A549 (cell line): Measurements from ENCODE around the gene DLG2. TPM values are rescaled to one million over a fixed set of nuclear protein-coding genes. Genes with fewer than 3 reads are reported as not detected.

ENCODE experiments used
- ATAC-seq, 2 experiments: fragments of 200-7000 bp in 1 of 2; fragments of >200 bp in 1 of 2; cut with Nextera tagmentation in 1 of 2; cut with Tn5 transposase in 1 of 2; 3 replicates each; pipeline versions ENCODE4 v1.8.0 to v1.9.1; 2018 to 2020; ENCODE audit warnings: mild to moderate bottlenecking in 1 of 2, moderate library complexity in 1 of 2
- CTCF ChIA-PET: fragments of 300-600 bp; sonication (Branson Sonifier 250); formaldehyde crosslinking; extraction: SDS; loops from one replicate; lab custom pipeline; 2021; ENCODE audit warnings: antibody characterized with exemption, inconsistent platforms; lab: Yijun Ruan, JAX
- POLR2A ChIA-PET: fragments of 350-600 bp; formaldehyde crosslinking; extraction: SDS; loops from one replicate; lab custom pipeline; 2021; ENCODE audit warnings: antibody characterized with exemption, inconsistent platforms; lab: Yijun Ruan, JAX
- DNase-seq, 2 experiments: peaks; one replicate each; pipeline versions ENCODE4 v3.0.0 to v3.0.0-alpha.2; 2011 to 2016; ENCODE audit warnings: low read depth in 1 of 2, low spot score in 1 of 2
- FAIRE-seq: peaks from 2 replicates; lab custom pipeline; 2011; peaks lifted over from hg19 to GRCh38; lab: Jason Lieb, UNC
- H3K27ac ChIP-seq, 2 experiments: fragments of >200 bp; sonication (Bioruptor Twin); formaldehyde crosslinking; 3 replicates each; pipeline ENCODE4 v1.5.1; 2016 to 2017
- H3K4me1 ChIP-seq: fragments of >200 bp; sonication (Bioruptor Twin); formaldehyde crosslinking; 3 replicates; pipeline ENCODE4 v1.6.1; 2016
- H3K4me2 ChIP-seq: fragments of >200 bp; sonication (Bioruptor Twin); formaldehyde crosslinking; 3 replicates; pipeline ENCODE4 v1.6.1; 2016
- H3K4me3 ChIP-seq: fragments of >200 bp; sonication (Bioruptor Twin); formaldehyde crosslinking; 3 replicates; pipeline ENCODE4 v1.5.1; 2016
- H3K9me3 ChIP-seq: fragments of >200 bp; sonication (Bioruptor Twin); formaldehyde crosslinking; 3 replicates; pipeline ENCODE4 v1.6.1; 2016
- BHLHE40 ChIP-seq: IDR thresholded peaks from 2 replicates; pipeline ENCODE4 v1.6.1; 2012; ENCODE audit warnings: low read depth, low read length, inconsistent platforms
- CHD2 ChIP-seq: fragments of 150-350 bp; IDR thresholded peaks from 2 replicates; pipeline ENCODE4 v1.6.1; 2014; ENCODE audit warnings: low read length; ENCODE audit not compliant: partially characterized antibody
- EHMT2 ChIP-seq: fragments of 200-600 bp; sonication (generic); IDR thresholded peaks from 2 replicates; pipeline ENCODE4 v1.6.1; 2016; ENCODE audit warnings: antibody characterized with exemption, low read depth, mild to moderate bottlenecking, moderate library complexity
- EP300 ChIP-seq, 2 experiments: fragments of >200 bp; sonication (Bioruptor Twin); formaldehyde crosslinking; IDR thresholded peaks; 2 replicates in 1 of 2; 3 replicates in 1 of 2; pipeline ENCODE4 v1.6.1; 2016 to 2017
- HEYL ChIP-seq: fragments of 250-450 bp; sonication (Bioruptor Pico); IDR thresholded peaks from 2 replicates; pipeline ENCODE4 v1.8.0; 2021; ENCODE audit warnings: mild to moderate bottlenecking, moderate library complexity
- HOXA7 ChIP-seq: fragments of 250-450 bp; sonication (Bioruptor Pico); IDR thresholded peaks from 2 replicates; pipeline ENCODE4 v1.5.0; 2020; ENCODE audit warnings: mild to moderate bottlenecking, moderate library complexity
- JUN ChIP-seq, 2 experiments: fragments of >200 bp; sonication (Bioruptor Twin); formaldehyde crosslinking; IDR thresholded peaks; 2 replicates in 1 of 2; 3 replicates in 1 of 2; pipeline ENCODE4 v1.6.1; 2016 to 2017
- KDM1A ChIP-seq: fragments of 200-600 bp; sonication (generic); IDR thresholded peaks from 2 replicates; pipeline ENCODE4 v1.6.1; 2016; ENCODE audit warnings: low read depth, mild to moderate bottlenecking
- KDM5A ChIP-seq: fragments of 200-600 bp; sonication (generic); IDR thresholded peaks from 2 replicates; pipeline ENCODE4 v1.6.1; 2016; ENCODE audit warnings: antibody characterized with exemption, mild to moderate bottlenecking
- MAFK ChIP-seq: fragments of 450-650 bp; IDR thresholded peaks from 2 replicates; pipeline ENCODE4 v1.6.1; 2014; ENCODE audit not compliant: partially characterized antibody
- MAZ ChIP-seq: fragments of 150-350 bp; IDR thresholded peaks from 2 replicates; pipeline ENCODE4 v1.6.1; 2014; ENCODE audit warnings: antibody characterized with exemption, low read depth, low read length, borderline replicate concordance
- MYC ChIP-seq: IDR thresholded peaks from 2 replicates; pipeline ENCODE4 v1.6.1; 2012; ENCODE audit warnings: mild to moderate bottlenecking, inconsistent platforms, low read length, improper control_type of control experiment, borderline replicate concordance
- NFE2L2 ChIP-seq: fragments of 150-350 bp; conservative IDR thresholded peaks from 2 replicates; pipeline ENCODE4 v1.6.1; 2014; ENCODE audit warnings: low read length
- NR3C1 ChIP-seq: fragments of >200 bp; sonication (Bioruptor Twin); formaldehyde crosslinking; IDR thresholded peaks from 3 replicates; pipeline ENCODE4 v1.6.1; 2017
- RARB ChIP-seq: fragments of 250-450 bp; sonication (Bioruptor Pico); IDR thresholded peaks from 2 replicates; pipeline ENCODE4 v1.8.0; 2021; ENCODE audit warnings: mild to moderate bottlenecking, moderate library complexity
- RCOR1 ChIP-seq: fragments of 150-350 bp; IDR thresholded peaks from 2 replicates; pipeline ENCODE4 v1.6.1; 2014; ENCODE audit warnings: antibody characterized with exemption, low read length, low read depth
- RNF2 ChIP-seq: fragments of 200-600 bp; sonication (generic); IDR thresholded peaks from 2 replicates; pipeline ENCODE4 v1.6.1; 2016; ENCODE audit warnings: low read depth, mild to moderate bottlenecking, antibody characterized with exemption, moderate library complexity, borderline replicate concordance
- SMC3 ChIP-seq: fragments of >200 bp; sonication (Bioruptor Twin); formaldehyde crosslinking; IDR thresholded peaks from 3 replicates; pipeline ENCODE4 v1.6.1; 2018; ENCODE audit warnings: inconsistent platforms
- TFCP2L1 ChIP-seq: fragments of 250-450 bp; sonication (Bioruptor Pico); IDR thresholded peaks from 2 replicates; pipeline ENCODE4 v1.5.0; 2021; ENCODE audit warnings: mild to moderate bottlenecking
- ZC3H11A ChIP-seq: fragments of 450-650 bp; IDR thresholded peaks from 2 replicates; pipeline ENCODE4 v1.6.1; 2014; ENCODE audit warnings: antibody characterized with exemption, mild to moderate bottlenecking
- ZNF302 ChIP-seq: fragments of 250-450 bp; sonication (Bioruptor Pico); IDR thresholded peaks from 2 replicates; pipeline ENCODE4 v1.9.0; 2021; ENCODE audit warnings: inconsistent platforms, mild to moderate bottlenecking, moderate library complexity
- ZSCAN20 ChIP-seq: fragments of 250-450 bp; sonication (Bioruptor Pico); IDR thresholded peaks from 2 replicates; pipeline ENCODE4 v1.8.0; 2022; ENCODE audit warnings: mild to moderate bottlenecking, moderate library complexity
- WGBS: methylation state at CpG from one replicate; pipeline ENCODE4 v1.1.6; 2017; ENCODE audit errors: missing lambda C conversion rate; 5-methylcytosine and 5-hydroxymethylcytosine counted together
- polyA plus RNA-seq, 4 experiments: library from polyadenylated mRNA; depleted of rRNA in 3 of 4; stranded (reverse); fragments of >200 nt; fragmentation: RNase III in 1 of 4; extraction: RNeasy Plus Mini Kit Qiagen cat#74134 plus additional on column Dnase treatment in 1 of 4; gene quantifications; 2 replicates in 3 of 4; 3 replicates in 1 of 4; pipeline ENCODE4 v1.2.3, GENCODE V29; 2011 to 2017
- TF ChIP-seq, protein P1 (sequence below): IDR thresholded peaks from 2 replicates; pipeline ENCODE4 v1.6.1; 2012; ENCODE audit warnings: low read depth, borderline replicate concordance
- TF ChIP-seq, protein P2 (sequence below): IDR thresholded peaks from 2 replicates; pipeline ENCODE4 v1.6.1; 2012
- TF ChIP-seq, protein P3 (sequence below): IDR thresholded peaks from 2 replicates; pipeline ENCODE4 v1.6.1; 2012
- TF ChIP-seq, protein P4 (sequence below): fragments of >200 bp; sonication (Bioruptor Twin); formaldehyde crosslinking; IDR thresholded peaks from 2 replicates; pipeline ENCODE4 v1.6.1; 2016
- TF ChIP-seq, protein P5 (sequence below): fragments of 250-450 bp; sonication (Bioruptor Pico); IDR thresholded peaks from 2 replicates; pipeline ENCODE4 v1.5.0; 2021; ENCODE audit warnings: mild to moderate bottlenecking, moderate library complexity, borderline replicate concordance

The DLG2 gene
- polyA plus RNA-seq, 2 of the 4 experiments (the other 2 are of a cell fraction) = 0.26 to 0.79 TPM

DNA sequence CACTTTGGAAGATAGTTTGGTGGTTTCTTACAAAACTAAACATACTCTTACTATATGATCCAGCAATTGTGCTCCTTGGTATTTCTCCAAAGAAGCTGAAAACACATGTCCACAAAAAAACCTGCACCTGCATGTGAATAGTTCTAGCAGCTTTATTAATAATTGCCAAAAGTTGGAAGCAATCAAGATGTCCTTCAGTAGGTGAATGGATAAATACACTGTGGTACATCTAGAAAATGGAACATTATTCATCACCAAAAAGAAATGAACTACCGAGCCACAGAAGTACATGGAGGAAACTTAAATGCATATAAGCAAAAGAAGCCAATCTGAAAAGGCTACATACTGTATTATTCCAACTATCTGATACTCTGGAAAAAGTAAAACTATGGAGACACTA is 1771.9 kb downstream of the DLG2 start:
- ChIA-PET CTCF (interaction anchor here (0.9 to 2.3 kb wide), 2 partner anchors 19 to 28 kb away, joined by 4 to 8 read pairs; no protein-coding TSS in a partner anchor), POLR2A (no interaction called here)
- Histone ChIP-seq H3K4me2 (no peak overlapping the region), H3K9me3 (no peaks in the 10 kb centered on the region; the same call in 2 of the 3 replicates), H3K27ac (no peak overlapping the region), H3K4me3 (no peak overlapping the region), H3K4me1 (no peaks in the 10 kb centered on the region)
- FAIRE-seq (no peak), ATAC-seq (no peak), DNase-seq (no peak)
- WGBS = 0% methylated on average over 1 of the region's 1 CpG
- no peak for TF ChIP-seq BHLHE40
- no peak for TF ChIP-seq RNF2
- TF ChIP-seq ZNF302 = no peak
- TF ChIP-seq, protein P1, sequence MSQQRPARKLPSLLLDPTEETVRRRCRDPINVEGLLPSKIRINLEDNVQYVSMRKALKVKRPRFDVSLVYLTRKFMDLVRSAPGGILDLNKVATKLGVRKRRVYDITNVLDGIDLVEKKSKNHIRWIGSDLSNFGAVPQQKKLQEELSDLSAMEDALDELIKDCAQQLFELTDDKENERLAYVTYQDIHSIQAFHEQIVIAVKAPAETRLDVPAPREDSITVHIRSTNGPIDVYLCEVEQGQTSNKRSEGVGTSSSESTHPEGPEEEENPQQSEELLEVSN = no peak
- TF ChIP-seq HEYL (CRISPR knock-in tag) = no peak
- no peak for TF ChIP-seq ZSCAN20 (CRISPR knock-in tag)
- TF ChIP-seq NR3C1 = no peak
- TF ChIP-seq, protein P2, sequence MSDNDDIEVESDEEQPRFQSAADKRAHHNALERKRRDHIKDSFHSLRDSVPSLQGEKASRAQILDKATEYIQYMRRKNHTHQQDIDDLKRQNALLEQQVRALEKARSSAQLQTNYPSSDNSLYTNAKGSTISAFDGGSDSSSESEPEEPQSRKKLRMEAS = no peak
- no peak for TF ChIP-seq RARB (CRISPR knock-in tag)
- no peak for TF ChIP-seq SMC3
- no peak for TF ChIP-seq MAZ
- TF ChIP-seq NFE2L2 = no peak
- TF ChIP-seq, protein P3, sequence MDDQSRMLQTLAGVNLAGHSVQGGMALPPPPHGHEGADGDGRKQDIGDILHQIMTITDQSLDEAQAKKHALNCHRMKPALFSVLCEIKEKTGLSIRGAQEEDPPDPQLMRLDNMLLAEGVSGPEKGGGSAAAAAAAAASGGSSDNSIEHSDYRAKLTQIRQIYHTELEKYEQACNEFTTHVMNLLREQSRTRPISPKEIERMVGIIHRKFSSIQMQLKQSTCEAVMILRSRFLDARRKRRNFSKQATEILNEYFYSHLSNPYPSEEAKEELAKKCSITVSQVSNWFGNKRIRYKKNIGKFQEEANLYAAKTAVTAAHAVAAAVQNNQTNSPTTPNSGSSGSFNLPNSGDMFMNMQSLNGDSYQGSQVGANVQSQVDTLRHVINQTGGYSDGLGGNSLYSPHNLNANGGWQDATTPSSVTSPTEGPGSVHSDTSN = no peak
- no peak for TF ChIP-seq KDM1A
- TF ChIP-seq, protein P4, sequence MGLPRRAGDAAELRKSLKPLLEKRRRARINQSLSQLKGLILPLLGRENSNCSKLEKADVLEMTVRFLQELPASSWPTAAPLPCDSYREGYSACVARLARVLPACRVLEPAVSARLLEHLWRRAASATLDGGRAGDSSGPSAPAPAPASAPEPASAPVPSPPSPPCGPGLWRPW = no peak
- TF ChIP-seq MYC = no peak
- TF ChIP-seq ZC3H11A = no peak
- no peak for TF ChIP-seq HOXA7

DNA sequence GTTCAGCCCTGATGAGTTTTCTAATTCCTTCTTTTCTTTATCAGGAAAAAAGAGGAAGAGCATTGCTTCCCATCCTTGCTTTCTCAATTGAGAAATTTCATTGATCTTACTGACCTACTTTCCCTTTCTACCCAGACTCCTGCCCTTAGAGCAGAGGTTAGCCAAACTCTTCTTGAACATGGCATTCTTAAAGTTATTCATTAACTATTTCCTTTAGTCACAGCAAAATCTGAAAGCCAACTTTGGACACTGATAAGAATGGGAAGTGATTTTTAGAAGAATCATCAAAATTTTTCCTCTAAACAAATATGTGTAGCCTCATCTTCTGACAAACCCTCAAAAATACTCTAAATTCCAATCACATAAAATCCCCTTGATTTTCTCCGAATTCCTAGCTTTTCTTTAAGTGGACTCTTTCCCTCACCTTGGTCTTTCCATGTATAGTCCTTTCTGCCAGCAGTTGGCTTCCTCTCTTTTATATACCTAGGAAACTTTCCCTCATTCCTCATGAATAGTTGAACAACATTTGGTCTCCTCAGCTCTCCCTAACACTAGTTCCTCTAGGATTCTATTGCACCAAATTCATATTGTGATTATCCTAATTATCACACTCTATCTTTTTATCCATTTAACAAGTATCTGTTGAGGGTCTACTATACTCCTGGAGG is 1774.2 kb downstream of the DLG2 start:
- ChIA-PET POLR2A (no interaction called here), CTCF (interaction anchor here (0.9 to 1.3 kb wide), 2 partner anchors 9 to 16 kb away, joined by 4 read pairs; no protein-coding TSS in a partner anchor)
- ATAC-seq = no peak

DNA sequence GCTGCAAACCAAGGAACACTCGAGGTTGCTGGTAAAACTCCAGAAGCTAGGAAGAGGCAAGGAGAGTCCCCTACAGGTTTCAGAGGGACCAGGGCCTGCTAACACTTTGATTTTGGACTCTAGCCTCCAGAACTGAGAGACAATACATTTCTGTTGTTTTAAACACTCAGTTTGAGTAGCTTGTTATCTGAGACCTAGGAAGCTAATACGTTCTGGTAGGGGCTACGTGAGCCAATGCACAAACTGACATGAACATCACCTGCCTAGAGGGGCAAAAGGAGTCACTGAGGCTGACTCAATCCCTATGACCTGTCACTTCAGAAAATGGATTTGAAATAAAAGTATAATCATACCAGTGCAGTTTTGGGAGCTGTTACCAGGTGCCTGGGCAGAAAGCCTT is 1775.1 kb downstream of the DLG2 start:
- Histone ChIP-seq H3K4me3 (no peak overlapping the region), H3K9me3 (no peaks in the 10 kb centered on the region; the same call in 2 of the 3 replicates), H3K27ac (no peak overlapping the region), H3K4me2 (no peak overlapping the region), H3K4me1 (no peaks in the 10 kb centered on the region)
- ATAC-seq (no peak), DNase-seq (no peak), FAIRE-seq (no peak)
- ChIA-PET POLR2A (no interaction called here), CTCF (interaction anchor here (0.6 to 1.3 kb wide), 3 partner anchors 9 to 32 kb away, joined by 3 to 4 read pairs (median 4); no protein-coding TSS in a partner anchor)
- WGBS = 16% methylated on average over 3 of the region's 3 CpGs
- TF ChIP-seq TFCP2L1 (CRISPR knock-in tag) = no peak
- TF ChIP-seq RCOR1 = no peak
- TF ChIP-seq RARB (CRISPR knock-in tag) = no peak
- TF ChIP-seq EHMT2 = no peak
- TF ChIP-seq RNF2 = no peak
- no peak for TF ChIP-seq ZNF302
- TF ChIP-seq CHD2 = no peak
- TF ChIP-seq, protein P4 = no peak
- TF ChIP-seq, protein P2 = no peak
- no peak for TF ChIP-seq MYC
- TF ChIP-seq MAFK = no peak
- no peak for TF ChIP-seq JUN (IDR thresholded peaks at IDR 0.05)
- TF ChIP-seq, protein P5, sequence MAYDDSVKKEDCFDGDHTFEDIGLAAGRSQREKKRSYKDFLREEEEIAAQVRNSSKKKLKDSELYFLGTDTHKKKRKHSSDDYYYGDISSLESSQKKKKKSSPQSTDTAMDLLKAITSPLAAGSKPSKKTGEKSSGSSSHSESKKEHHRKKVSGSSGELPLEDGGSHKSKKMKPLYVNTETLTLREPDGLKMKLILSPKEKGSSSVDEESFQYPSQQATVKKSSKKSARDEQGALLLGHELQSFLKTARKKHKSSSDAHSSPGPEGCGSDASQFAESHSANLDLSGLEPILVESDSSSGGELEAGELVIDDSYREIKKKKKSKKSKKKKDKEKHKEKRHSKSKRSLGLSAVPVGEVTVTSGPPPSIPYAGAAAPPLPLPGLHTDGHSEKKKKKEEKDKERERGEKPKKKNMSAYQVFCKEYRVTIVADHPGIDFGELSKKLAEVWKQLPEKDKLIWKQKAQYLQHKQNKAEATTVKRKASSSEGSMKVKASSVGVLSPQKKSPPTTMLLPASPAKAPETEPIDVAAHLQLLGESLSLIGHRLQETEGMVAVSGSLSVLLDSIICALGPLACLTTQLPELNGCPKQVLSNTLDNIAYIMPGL (CRISPR knock-in tag) = no peak

More for the DNA sequence above, 1774.2 kb downstream of the DLG2 start:
- H3K4me1 ChIP-seq = no peaks in the 10 kb centered on the region
- H3K27ac ChIP-seq = no peak overlapping the region
- TF ChIP-seq NFE2L2 = no peak
- TF ChIP-seq KDM5A = no peak
- no peak for TF ChIP-seq TFCP2L1 (CRISPR knock-in tag)
- TF ChIP-seq, protein P1 = no peak
- no peak for TF ChIP-seq NR3C1
- TF ChIP-seq RCOR1 = no peak
- TF ChIP-seq EP300 (IDR thresholded peaks at IDR 0.05) = no peak
- H3K4me3 ChIP-seq = no peak overlapping the region
- no peaks in the 10 kb centered on the region; the same call in 2 of the 3 replicates for H3K9me3 ChIP-seq
- DNase-seq = no peak
- WGBS = 0% methylated on average over 1 of the region's 1 CpG
- no peak for FAIRE-seq
- no peak overlapping the region; the same call in 2 of the 3 replicates for H3K4me2 ChIP-seq
